ENCODE data around the gene PTK6.

Gene PTK6

GRCh38 chr20:63556873-63557478 lies 19.8 kb upstream of the PTK6 start:
- DNase-seq, result no peak

- no peak for DNase-seq
These were observed 18.6 kb upstream of the PTK6 start for GRCh38 chr20:63555661-63556381.

DNA sequence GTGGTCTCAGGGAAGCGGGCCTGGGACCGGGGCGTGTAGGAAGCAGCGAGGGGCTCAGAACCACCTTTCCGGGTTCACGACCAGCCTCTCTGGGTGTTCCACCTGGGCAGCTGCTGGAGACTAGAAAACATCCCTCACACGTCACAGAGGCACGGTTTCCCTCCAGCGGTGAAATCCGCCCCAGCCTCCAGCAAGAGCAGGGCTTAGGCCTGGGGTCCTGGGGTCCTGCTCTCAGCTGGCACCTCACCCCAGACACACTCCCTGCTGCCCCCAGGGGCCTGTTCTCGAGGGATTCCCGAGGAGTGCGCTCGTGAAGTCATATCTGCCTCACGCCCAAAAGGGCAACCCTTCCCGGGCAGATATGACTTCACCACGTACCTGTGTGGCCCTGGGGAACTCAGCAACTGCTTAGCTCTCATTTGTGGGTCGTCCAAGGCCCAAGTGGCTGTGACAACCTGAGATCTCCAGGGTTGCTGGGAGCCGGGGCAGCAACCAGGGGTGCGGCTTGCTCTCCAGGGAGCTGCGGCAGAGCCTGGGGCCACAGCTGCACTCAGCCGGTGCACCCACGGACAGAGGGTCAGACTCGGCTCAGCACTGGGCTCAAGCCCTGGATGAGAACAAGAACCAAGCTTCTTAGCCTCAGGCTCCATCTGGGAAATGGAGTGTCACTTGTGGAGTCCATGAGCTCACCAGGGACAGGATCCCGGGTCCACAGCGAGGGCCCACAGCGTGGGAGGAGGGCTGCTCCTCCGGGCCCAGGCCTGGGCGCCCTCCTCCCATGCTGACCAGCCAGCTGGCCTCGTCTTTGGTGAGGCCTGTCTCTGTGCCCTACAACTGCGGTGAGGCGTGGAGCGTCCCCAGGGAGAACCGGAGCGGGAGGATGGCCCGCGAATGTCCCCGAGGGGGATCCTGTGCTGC lies 17.4 kb upstream of the PTK6 start:
- no peak for DNase-seq

GRCh38 chr20:63553933-63554290 lies 16.7 kb upstream of the PTK6 start, which contains the start of gene FNDC11:
Gene FNDC11 (plus strand): TSS chr20:63554159. CDS start chr20:63555664, 1,505 bp downstream.
- no peak for DNase-seq

GRCh38 chr20:63553251-63553932 lies 16.2 kb upstream of the PTK6 start:
- DNase-seq, result peak; percentile 79

DNA sequence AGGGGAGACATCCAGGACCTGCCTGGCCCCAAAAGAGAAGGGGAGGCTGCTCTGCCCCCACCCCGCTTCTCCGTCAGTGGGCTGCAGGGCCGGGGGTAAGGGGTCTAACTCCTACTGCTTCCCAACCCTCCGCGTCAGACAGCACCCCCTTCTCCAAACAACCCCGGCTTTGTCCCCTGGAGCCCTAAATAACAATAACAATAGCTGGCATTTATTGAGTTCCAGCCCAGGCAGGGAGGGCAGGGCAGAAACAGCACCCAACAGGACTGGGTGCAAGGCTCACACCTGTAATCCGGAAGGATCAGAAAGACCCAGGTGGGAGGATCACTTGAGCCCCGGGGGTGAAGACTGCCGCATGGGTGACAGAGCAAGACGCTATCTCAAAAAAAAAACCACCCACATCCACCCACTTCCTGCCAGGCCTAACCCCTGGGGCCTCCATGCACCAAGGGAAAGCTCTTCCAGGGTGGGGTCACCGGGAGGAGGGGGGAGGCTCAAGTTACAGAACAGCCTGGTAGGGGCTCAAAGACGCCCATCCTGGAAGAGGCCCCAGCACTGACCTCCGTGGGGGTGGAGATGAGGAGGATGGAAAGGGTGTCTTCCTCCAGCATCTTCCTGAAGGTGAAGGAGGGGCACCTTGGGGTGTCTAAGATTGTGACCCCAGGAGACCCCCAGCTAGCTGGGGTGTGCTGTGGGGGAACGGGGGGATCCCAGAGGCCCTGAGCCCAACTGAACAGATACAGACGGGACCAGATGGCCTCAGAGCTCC lies 15.5 kb upstream of the PTK6 start:
- DNase-seq, result no peak

DNA sequence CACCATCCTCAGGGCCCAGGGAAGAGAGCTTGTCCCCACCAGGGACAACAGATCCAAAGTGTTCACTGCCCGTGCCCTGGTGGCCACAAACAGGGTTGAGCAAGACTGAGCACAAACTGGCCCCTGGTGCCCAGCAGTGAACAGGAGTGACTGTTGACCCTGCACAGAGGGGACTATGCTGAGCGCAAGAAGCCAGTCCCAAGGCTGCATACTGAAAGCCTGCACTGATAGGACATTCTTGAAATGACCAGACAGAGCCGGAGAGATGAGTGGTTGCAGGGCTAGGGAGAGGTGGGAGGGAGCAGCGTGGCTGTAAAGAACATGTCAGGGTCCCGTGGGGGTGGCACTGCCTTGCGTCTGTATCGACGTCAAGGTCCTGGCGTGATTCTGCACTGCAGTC lies 13.9 kb upstream of the PTK6 start:
- no peak for DNase-seq

GRCh38 chr20:63549679-63550282 lies 12.6 kb upstream of the PTK6 start:
- no peak for DNase-seq

GRCh38 chr20:63549019-63549418 lies 11.8 kb upstream of the PTK6 start:
- no peak for DNase-seq

DNA sequence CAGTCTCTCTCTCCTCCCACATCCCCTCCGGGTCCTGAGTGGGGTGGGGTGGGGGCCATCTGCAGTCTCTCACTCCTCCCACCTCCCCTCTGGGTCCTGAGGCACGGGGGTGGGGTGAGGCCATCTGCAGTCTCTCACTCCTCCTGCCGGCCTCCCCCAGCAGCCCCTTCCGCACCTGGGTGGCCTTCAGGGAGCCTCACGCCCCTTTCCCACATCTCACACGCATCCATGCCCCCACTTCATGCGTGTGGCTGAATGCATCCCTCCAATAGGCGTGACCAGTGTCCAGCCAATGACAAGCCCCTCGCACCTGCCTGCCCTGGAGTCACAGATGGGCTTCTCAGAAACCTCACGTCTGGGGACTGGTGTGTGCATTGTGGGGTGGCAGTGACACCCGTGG lies 11.4 kb upstream of the PTK6 start:
- no peak for DNase-seq

DNA sequence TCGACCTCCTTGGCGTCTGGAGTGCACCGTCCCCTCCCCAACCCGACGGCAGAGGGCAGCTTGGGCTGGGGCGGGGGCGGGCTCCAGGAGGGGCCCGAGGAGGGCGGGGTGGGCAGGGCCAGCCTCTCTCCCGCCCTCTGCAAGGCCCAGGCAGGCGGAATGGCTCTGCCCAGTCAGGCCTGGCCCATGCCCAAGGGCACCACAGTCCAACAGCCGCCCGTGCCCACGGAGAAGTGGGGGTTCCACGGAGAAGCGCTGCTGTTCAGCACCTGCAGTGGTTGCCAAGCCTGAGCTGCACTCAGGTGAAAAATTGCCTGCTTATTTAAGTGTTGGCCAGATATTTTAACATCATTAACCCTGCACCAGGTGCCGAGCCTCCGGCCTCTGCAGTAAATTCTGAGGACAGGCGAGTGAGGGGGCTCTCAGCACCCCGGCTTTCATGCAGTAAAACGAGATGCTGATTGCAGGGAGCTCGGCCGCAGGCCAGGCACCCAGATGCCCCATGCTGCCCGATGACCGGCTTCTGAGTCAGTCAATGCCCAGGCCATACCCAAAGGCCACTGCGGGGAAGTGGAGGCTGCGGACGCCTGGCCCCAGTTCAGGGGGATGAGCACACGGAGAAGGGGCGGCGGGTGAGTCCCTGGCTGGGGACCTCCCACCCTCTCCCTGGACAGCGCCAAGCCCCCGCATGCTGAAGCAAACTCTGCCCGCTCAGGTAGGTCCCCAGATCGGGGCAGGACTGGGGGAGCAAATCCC lies 10.7 kb upstream of the PTK6 start, which contains the start of gene SRMS:
Gene SRMS (minus strand): TSS at position 25 of the 756 bp plus-strand sequence. CDS start 286 bp downstream, outside the sequence.
- no peak for DNase-seq

GRCh38 chr20:63546956-63547724 lies 10.0 kb upstream of the PTK6 start:
- DNase-seq, result no peak

DNA sequence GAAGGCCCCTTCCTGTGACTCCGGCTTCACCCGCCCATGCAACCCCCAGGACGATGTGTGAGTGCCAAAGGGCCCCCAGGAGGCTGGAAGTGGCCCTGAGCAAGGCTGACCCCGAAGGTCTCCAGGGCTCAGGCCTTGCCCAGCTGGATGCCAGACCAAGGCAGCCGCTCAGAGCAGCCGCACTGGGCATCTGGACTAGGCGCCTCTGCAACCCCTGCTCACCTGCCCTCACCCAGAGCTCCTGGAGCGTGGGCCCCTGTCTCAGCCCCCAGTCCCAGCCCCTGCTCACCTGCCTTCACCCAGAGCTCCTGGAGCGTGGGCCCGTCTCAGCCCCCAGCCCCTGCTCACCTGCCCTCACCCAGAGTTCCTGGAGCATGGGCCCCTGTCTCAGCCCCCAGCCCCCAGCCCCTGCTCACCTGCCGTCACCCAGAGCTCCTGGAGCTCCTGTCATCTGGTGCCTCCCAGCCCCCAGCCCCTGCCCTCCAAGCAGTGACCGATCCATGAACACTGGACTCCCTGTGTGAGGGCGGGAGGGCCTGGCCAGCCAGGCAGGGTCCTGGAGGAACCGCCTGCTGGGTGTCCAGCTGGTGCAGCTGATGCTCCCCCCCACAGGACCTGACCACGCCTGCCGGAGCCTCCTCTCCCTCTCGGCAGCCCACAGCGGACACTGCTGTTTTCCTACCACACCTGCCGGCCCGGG lies 9.2 kb upstream of the PTK6 start:
- no peak for DNase-seq

- DNase-seq, result no peak
These were observed 8.6 kb upstream of the PTK6 start for GRCh38 chr20:63545814-63546213.

DNA sequence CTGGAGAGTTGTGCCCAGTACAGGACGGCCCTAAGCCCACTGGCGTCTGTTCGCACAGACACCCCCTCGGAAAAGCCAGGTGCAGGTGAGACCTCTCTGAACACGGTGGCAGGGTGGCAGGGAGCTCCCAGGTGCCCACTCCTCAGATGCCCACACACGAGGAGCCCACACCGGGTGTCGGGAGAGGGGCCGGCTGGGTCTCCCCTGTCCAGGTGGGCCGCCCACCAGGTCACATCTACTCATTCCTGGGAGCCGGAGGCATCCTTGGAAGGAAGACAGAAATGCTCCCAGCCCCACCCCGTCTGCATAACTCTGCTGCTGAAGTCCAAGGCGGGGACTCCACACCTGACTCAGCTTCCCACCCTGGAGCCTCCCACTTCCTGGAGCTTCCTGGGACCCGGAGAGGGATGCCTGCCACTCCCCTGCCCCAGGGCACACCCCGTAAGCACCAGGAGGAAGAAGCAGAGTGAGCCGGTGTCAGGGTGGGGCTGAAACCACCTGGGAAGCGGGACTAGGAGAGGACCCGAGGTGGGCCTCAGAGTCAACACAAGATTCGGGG lies 7.9 kb upstream of the PTK6 start:
- no peak for DNase-seq

GRCh38 chr20:63544241-63544957 lies 7.2 kb upstream of the PTK6 start:
- no peak for DNase-seq

- DNase-seq, result no peak
These were observed 6.6 kb upstream of the PTK6 start for GRCh38 chr20:63543733-63544132.

- DNase-seq, result no peak
These were observed 6.0 kb upstream of the PTK6 start for GRCh38 chr20:63543131-63543530.

Measured in activated CD4-positive, CD25-positive, alpha-beta regulatory T cell treated with anti-CD3 and anti-CD28 coated beads, Interleukin-2, amount 50 U/mL, for 72 hours (primary cell).